ENCODE measurements around the gene MBTPS1.
A peak's percentile ranks its signal among the peaks of the same experiment; 100 is the strongest.

The MBTPS1 gene

DNA sequence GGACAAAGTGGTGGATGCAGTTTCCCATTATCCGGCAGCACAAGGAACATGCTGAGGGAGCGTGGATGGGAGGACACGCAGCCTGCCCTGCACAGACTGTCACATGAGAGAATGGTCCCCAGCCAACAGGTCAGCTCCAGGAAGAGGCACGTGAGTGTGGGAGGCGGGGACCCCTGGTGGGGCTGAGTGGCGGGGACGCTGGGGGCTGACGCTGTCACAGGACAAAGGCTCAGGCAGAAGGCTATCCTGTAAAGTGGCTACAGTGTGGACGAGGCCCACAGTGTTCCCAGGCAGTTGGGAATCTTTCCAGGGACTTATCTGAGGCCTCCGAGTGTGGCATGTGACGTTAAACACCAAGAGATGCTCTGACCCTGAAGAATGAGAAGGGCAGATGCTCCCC lies 30.4 kb downstream of the MBTPS1 start:
- DNase-seq (ENCODE audit: low read depth, low spot score), result no peak
- in situ Hi-C loops (cut with HindIII; ENCODE audit: low sequenced_read_pairs), result no loop called here
- TF ChIP-seq, protein P1, sequence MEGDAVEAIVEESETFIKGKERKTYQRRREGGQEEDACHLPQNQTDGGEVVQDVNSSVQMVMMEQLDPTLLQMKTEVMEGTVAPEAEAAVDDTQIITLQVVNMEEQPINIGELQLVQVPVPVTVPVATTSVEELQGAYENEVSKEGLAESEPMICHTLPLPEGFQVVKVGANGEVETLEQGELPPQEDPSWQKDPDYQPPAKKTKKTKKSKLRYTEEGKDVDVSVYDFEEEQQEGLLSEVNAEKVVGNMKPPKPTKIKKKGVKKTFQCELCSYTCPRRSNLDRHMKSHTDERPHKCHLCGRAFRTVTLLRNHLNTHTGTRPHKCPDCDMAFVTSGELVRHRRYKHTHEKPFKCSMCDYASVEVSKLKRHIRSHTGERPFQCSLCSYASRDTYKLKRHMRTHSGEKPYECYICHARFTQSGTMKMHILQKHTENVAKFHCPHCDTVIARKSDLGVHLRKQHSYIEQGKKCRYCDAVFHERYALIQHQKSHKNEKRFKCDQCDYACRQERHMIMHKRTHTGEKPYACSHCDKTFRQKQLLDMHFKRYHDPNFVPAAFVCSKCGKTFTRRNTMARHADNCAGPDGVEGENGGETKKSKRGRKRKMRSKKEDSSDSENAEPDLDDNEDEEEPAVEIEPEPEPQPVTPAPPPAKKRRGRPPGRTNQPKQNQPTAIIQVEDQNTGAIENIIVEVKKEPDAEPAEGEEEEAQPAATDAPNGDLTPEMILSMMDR (IDR thresholded peaks at IDR 0.05; ENCODE audit: low read depth, low read length), result no peak
- no peak overlapping the region for H3K4me3 ChIP-seq (ENCODE audit: low read depth, low read length)

DNA sequence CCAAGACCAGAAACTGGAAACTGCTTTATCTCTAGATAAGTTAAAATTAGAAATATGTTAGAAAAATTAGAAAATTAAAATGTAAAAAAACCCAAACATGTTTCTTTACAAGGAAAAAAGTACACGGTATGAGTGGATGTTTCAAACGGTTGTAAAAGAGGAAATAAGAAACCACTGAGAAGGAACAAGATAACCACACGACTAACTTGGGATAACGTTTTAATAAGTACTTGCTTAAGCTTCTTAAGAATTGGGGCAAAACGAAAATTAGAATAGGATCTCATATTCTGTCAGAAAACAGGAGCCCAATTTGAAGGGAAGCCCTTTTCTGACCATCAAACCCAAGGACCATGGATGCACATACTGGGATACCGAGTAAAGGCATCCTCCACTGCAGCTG lies 31.0 kb downstream of the MBTPS1 start:
- no peak overlapping the region for H3K4me3 ChIP-seq (ENCODE audit: low read depth, low read length)
- in situ Hi-C loops (cut with HindIII; ENCODE audit: low sequenced_read_pairs), result no loop called here
- TF ChIP-seq, protein P1 (IDR thresholded peaks at IDR 0.05; ENCODE audit: low read depth, low read length), result no peak
- no peak for DNase-seq (ENCODE audit: low read depth, low spot score)

DNA sequence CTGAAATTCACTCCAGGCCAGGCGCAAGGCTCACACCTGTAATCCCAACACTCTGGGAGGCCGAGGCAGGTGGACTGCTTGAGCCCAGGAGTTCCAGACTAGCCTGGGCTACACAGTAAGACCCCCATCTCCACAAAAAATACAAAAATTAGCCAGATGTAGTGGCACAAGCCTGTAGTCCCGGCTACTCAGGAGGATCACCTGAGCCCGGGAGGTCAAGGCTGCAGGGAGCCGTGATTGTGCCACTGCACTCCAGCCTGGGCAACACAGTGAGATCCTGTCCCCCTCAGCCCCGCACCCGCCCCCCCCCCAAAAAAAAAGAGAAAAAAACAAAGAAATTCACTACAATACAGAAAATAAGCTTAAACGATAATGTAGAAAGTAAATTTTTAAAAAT lies 31.5 kb downstream of the MBTPS1 start:
- TF ChIP-seq, protein P1 (IDR thresholded peaks at IDR 0.05; ENCODE audit: low read depth, low read length), result no peak
- H3K4me3 ChIP-seq (ENCODE audit: low read depth, low read length), result no peak overlapping the region
- in situ Hi-C loops (cut with HindIII; ENCODE audit: low sequenced_read_pairs), result no loop called here
- DNase-seq (ENCODE audit: low read depth, low spot score), result no peak

DNA sequence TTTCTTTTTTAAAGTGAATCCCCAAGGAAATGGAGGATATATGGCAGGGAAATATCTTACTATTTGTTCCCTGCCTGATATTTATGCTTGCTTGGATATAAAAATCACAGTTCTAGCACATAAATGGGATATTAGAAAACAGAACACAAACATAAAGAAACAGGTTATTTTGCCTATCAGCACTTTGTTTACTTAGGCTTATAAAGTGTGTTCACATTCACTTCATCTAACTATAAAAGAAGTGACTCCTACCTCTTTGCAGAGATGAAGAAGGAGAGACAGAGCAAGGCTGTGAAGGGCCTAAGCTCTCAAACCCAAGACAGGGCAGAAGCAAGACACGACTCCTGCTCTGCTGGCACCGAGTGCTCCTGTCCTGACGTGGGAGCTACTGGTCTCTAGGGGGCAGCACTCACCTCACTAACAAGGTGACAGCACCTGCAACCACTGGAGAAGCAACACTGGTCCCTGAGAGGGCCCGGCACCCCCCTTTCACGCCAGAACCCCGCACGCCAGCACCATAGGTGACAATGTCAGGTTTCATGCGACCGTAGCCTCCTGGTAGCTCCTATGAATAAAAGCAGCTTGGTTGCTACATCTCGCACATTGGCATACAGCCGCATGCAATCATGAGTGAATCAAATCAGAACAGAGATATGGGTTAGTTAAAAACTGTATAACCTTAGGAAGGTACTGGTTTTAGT lies 32.0 kb downstream of the MBTPS1 start:
- DNase-seq (ENCODE audit: low read depth, low spot score), result peak; percentile 64
- TF ChIP-seq, protein P1 (IDR thresholded peaks at IDR 0.05; ENCODE audit: low read depth, low read length), result peak; percentile 83
- in situ Hi-C loops (cut with HindIII; ENCODE audit: low sequenced_read_pairs), result no loop called here
- H3K4me3 ChIP-seq (ENCODE audit: low read depth, low read length), result no peak overlapping the region

DNA sequence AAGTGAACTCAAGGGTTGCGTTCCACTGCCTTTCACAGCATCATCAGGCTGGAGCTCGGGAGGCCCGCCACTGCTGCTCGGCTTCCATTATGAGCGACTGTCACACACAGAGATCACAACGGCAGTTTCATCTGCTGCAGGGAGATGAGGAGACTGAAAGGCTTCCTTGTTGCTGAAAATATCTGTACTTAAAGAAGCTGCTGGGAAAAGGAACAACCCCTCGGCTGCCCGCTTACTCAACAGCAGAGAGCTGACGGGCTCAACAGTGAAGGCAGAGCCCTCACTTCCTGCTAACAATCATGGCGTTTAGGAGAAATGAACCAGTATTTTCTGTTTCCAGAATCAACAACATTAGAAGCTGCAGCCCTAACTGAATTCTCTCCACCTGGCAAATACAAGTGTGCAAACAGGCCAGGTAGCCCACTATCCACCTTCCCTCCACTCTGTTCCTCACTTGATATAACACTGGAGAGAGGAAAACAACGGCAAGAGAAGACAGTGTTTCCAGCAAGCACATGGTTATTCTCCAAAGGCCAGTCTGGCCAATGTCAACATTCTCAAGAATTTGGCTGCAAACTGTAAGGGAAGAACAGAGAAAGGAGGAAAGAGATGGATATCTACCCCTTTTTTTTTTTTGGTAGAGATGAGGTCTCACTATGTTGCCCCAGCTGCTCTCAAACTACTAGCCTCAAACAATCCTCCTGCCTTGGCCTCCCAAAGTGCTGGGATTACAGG lies 33.7 kb downstream of the MBTPS1 start:
- TF ChIP-seq, protein P1 (IDR thresholded peaks at IDR 0.05; ENCODE audit: low read depth, low read length), result no peak
- DNase-seq (ENCODE audit: low read depth, low spot score), result no peak
- in situ Hi-C loops (cut with HindIII; ENCODE audit: low sequenced_read_pairs), result no loop called here
- no peak overlapping the region for H3K4me3 ChIP-seq (ENCODE audit: low read depth, low read length)

DNA sequence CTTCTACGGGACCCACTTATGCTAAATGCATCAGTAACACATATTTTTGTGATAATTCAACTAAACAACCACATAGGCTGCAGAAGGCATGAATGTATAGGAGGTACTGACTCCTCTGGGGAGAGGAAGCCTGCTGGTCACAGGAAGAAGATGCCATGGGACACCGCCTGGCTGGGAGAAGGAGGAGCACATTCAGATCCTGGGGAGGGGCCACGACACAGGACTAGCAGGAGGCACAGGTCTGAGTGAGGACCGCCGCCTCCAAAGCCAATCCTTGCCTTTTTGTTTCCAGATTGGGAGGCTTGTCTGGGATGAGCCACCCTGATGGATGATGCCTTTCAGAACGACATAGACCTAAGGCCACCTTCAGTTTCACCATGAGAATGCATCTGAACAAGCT lies 34.6 kb downstream of the MBTPS1 start:
- no peak overlapping the region for H3K4me3 ChIP-seq (ENCODE audit: low read depth, low read length)
- in situ Hi-C loops (cut with HindIII; ENCODE audit: low sequenced_read_pairs), result no loop called here
- no peak for DNase-seq (ENCODE audit: low read depth, low spot score)
- TF ChIP-seq, protein P1 (IDR thresholded peaks at IDR 0.05; ENCODE audit: low read depth, low read length), result no peak

Data from astrocyte of the spinal cord (primary cell).